ENCODE results near the gene LDHAL6B.
A peak's percentile ranks its signal among the peaks of the same experiment; 100 is the strongest.
"Not testable (repeated sequence)": the region's sequence is repeated elsewhere in the genome, so short reads cannot be mapped to it uniquely, and the experiment has no call there.

Gene LDHAL6B

GRCh38 chr15:59206623-59207183 is at the start of gene LDHAL6B:
Gene LDHAL6B, plus strand, starts transcription at chr15:59206843. Its CDS starts 98 bp downstream, at chr15:59206941.
- DNase-seq (ENCODE audit: low spot score): no peak

- no peak for DNase-seq (ENCODE audit: low spot score)
Measured at GRCh38 chr15:59157396-59157795, 49.2 kb upstream of the LDHAL6B start.

DNA sequence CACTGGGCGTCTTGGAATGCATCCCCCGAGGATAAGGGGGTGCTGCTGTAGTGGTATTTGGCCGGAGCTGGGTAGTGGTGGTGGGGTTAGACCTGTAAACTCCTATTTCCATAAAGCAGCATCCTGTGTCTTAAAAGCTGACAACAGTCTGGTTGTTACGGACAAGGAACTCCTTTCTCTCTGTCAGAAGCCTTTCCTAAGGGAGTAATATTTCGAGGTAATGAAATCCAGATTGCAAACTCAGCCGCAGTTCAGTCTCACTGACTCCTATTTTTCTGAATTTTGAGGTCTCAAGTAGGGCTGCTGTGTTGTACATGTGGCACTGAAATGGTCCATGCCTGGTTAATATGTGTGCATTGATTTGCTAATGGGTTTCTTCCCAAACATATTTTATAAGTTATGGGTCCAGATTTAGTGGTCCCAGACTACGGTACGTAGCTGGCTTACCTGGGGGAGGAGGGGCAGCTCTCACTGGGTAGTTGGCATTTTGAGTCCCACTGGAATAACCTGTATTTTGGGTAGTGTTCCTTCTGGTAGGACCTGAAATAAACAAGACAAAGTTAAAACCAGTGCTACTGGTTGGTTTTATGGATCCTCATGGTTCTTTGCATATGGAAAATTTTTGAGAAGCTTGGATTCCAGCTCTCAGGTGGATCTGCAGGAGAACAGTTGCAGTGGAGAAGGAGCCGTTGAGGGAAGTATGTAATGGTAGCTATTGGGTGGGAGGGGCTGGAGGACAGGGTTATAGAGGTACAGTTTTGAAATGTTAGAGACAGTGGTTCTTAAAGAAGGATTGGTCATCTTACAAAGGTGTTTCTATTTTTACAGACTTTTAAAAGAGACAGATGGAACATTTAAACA is 48.6 kb upstream of the LDHAL6B start:
- DNase-seq (ENCODE audit: low spot score): no peak

- no peak for DNase-seq (ENCODE audit: low spot score)
Measured at GRCh38 chr15:59158701-59159034, 48.0 kb upstream of the LDHAL6B start.

DNA sequence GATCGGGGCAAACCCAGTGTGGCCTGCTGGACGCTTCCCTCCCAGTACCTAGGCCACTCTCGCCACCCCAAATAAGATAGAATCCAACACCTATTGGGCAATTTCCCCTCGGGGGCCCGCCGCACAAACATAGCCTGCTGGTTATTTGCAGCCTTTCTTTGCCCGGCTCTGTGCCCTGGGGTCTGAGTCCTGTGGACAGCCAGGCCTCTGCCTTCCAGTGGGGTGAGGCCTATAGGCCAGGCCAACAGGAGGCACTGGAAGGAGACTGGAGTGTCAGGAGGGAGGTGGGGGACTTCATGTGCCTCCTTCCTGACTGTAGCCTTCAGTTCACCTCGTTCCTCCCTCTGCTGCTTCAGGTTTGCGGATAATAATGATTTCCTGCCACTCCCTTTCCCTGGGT is 47.4 kb upstream of the LDHAL6B start:
- DNase-seq (ENCODE audit: low spot score): no peak

- DNase-seq (ENCODE audit: low spot score): peak; percentile 56
Measured at GRCh38 chr15:59160880-59161593, 45.6 kb upstream of the LDHAL6B start.

DNA sequence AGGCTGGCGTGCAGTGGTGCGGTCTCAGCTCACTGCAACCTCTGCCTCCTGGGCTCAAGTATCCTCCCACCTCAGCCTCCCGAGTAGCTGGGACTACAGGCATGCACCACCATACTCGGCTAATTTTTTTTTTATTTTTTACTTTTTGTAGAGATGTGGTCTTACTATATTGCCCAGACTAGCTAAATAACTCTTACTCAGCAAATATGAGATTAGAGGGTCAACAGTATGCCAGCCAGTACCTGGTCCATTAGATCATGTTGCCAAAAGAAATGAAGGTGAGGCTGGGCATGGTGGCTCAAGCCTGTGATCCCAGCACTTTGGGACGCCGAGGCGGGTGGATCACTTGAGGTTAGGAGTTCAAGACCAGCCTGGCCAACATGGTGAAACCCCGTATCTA is 44.6 kb upstream of the LDHAL6B start:
- DNase-seq (ENCODE audit: low spot score): not testable (repeated sequence)

DNA sequence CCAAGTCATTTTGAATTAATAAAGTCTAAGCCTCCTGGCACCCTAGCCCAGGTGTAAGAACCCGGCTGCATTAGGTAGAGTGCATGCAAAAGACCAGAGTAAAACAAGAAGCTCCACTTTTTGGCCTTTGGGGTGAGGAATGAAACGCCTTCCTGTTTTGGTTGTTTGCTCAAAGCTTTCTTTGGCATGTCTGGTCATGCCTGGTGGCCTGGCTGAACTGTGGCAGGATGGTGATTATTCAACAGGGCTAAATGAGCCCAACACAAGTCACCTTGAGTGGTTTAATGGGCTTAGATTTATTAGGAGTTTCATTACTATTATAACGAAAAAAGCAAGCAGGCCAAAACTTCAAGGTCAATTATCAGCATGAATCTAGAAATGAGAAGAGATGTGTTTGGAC is 40.9 kb upstream of the LDHAL6B start:
- no peak for DNase-seq (ENCODE audit: low spot score)

GRCh38 chr15:59166166-59166565 is 40.5 kb upstream of the LDHAL6B start:
- no peak for DNase-seq (ENCODE audit: low spot score)

- DNase-seq (ENCODE audit: low spot score): no peak
Measured at GRCh38 chr15:59166601-59167265, 39.9 kb upstream of the LDHAL6B start.

- DNase-seq (ENCODE audit: low spot score): no peak
Measured at GRCh38 chr15:59168536-59168935, 38.1 kb upstream of the LDHAL6B start.

DNA sequence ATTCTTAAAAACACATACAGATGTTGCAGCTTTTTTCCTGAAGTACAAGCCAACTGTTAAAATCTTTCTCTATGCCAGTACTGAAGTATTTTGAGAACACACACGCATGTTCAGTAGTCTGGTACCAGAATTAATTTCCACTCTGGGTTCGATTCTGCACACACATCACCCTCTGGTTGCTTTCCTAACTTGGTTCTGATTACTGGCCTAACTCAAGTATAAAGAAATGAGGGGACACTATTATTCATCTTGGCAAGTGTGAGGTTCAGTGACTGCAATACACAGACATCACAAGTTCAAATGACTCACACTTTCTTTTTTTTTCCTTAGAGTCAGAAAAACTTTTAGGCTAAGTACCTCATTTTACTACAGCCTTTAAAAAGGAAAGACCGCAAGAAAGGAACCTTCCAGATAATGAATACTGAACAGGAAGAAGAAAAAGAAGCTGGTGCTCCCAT is 37.4 kb upstream of the LDHAL6B start:
- no peak for DNase-seq (ENCODE audit: low spot score)

- peak; percentile 54 for DNase-seq (ENCODE audit: low spot score)
Measured at GRCh38 chr15:59170295-59171066, 36.2 kb upstream of the LDHAL6B start.

DNA sequence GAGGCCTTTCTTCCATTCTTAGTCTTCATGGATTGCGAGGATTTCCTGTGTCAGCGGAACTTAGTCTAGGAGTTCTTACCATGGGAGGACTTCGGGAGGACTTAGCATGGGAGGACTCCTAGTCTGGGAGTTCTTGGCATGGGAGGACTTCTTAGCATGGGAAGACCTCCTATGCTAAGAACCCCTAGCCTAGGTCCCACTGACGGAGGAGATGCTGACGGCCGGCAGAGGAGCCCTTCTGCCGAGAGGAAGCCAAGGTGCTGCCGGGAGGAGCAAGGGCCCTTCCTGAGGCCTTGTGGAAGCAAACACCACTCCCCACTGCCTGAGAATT is 35.6 kb upstream of the LDHAL6B start:
- DNase-seq (ENCODE audit: low spot score): no peak

DNA sequence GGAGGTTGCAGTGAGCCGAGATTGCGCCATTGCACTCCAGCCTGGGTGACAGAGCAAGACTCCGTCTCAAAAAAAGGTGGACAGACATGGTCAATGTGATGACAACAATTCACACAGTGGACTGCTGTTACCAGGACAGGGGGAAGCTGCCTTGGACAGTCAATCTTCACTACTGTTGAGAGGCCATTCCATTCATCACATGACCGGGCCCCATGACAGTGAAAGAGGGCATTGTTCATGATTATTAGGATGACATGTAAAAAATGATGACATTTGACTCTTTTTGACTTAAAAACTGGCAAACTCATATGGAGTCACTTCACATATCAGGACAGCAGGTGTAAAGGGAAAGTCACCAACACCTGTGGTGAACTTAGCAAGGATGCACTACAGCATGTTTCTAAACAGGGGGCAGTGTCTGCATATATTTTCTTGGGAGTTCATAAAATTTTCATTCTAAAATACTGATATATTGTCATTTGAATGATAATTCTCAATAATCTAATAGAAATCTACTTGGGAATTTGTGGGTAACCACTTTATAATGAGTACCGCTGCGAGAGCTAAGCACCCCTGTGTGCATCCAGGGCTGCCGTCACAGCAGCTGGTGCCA is 34.2 kb upstream of the LDHAL6B start:
- no peak for DNase-seq (ENCODE audit: low spot score)

GRCh38 chr15:59173194-59173593 is 33.4 kb upstream of the LDHAL6B start:
- DNase-seq (ENCODE audit: low spot score): no peak

- no peak for DNase-seq (ENCODE audit: low spot score)
Measured at GRCh38 chr15:59174151-59174834, 32.4 kb upstream of the LDHAL6B start.

DNA sequence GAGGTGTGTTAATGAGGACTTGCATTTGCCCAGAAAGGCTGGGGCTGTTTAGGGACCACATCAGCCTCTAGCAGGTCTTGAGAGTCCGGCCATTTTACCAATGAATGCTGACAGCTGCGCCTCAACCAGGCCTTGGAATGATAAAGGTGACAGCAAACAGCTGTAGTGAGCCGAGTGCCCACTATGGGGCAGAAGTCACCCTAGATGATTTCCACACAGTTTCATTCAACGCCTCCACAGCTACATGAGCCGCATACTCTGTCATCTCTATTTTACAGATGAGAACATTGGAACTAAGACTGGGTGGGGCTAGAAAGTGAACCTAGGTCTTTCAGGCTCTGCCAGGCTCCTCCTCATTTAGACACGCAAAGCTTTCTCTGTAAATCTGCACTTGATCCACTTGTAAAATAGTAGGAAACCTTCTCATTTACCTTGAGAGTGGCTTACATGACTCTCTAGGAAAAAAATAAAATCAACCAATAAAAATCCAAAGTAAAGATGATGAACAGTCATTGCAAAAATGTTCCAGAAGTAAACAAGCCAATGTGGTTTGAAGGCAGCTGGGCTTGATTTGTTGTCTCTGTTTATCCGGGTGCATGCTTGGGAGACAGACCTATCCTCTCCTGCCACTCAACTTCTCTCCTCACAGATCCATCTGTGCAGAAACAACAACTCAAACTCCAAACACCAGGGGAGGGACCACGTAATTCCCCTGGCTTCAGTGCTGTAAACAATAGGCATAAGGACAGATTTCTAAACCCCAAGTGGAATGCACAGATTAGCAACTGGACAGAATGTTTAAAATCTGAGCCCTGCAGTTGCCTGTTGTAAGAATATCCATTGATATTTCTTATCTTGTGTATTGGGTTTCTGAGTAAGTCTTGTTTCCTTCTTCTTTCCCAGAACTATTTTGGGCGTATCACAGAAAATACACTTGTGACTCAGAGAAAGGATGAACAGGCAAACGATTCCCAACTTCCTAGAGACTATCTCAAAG is 31.5 kb upstream of the LDHAL6B start:
- peak; percentile 79 for DNase-seq (ENCODE audit: low spot score)

- no peak for DNase-seq (ENCODE audit: low spot score)
Measured at GRCh38 chr15:59176653-59177316, 29.9 kb upstream of the LDHAL6B start.
